Smooth muscle cell (in vitro differentiated cells): ENCODE data around the gene KLRC2. TPM values are rescaled to one million over a fixed set of nuclear protein-coding genes. Genes with fewer than 3 reads are reported as not detected.
A peak's percentile ranks its signal among the peaks of the same experiment; 100 is the strongest.
"Not testable (repeated sequence)": the region's sequence is repeated elsewhere in the genome, so short reads cannot be mapped to it uniquely, and the experiment has no call there.

Source experiments
- DNase-seq: peaks from one replicate; lab custom pipeline; 2025; ENCODE audit not compliant: unreplicated experiment; lab: John Stamatoyannopoulos, UW
- H2AFZ ChIP-seq: fragments of 200-600 bp; sonication (generic); 2 replicates; pipeline ENCODE4 v1.6.0; 2016; ENCODE audit warnings: antibody characterized with exemption, low read depth, mild to moderate bottlenecking
- H3F3A ChIP-seq: fragments of 200-600 bp; sonication (generic); 2 replicates; pipeline ENCODE4 v1.6.0; 2017; ENCODE audit warnings: antibody characterized with exemption, low read depth
- H3K27ac ChIP-seq: fragments of 200-600 bp; sonication (generic); 2 replicates; pipeline ENCODE4 v1.5.1; 2016; ENCODE audit warnings: low read depth, mild to moderate bottlenecking
- H3K27me3 ChIP-seq: fragments of 200-600 bp; sonication (generic); 2 replicates; pipeline ENCODE4 v1.6.1; 2016; ENCODE audit warnings: low read depth, mild to moderate bottlenecking
- H3K36me3 ChIP-seq: fragments of 200-600 bp; sonication (generic); 2 replicates; pipeline ENCODE4 v1.5.1; 2016; ENCODE audit warnings: low read depth
- H3K4me1 ChIP-seq: fragments of 200-600 bp; sonication (generic); 2 replicates; pipeline ENCODE4 v1.5.1; 2016; ENCODE audit warnings: low read depth
- H3K4me2 ChIP-seq: fragments of 200-600 bp; sonication (generic); 2 replicates; pipeline ENCODE4 v1.6.0; 2016; ENCODE audit warnings: mild to moderate bottlenecking
- H3K4me3 ChIP-seq: fragments of 200-600 bp; sonication (generic); 2 replicates; pipeline ENCODE4 v1.5.1; 2016; ENCODE audit warnings: mild to moderate bottlenecking
- H3K79me2 ChIP-seq: fragments of 200-600 bp; sonication (generic); 2 replicates; pipeline ENCODE4 v1.6.0; 2016; ENCODE audit warnings: low read depth, mild to moderate bottlenecking
- H3K9ac ChIP-seq: fragments of 200-600 bp; sonication (generic); 2 replicates; pipeline ENCODE4 v1.6.0; 2016; ENCODE audit warnings: low read depth
- H3K9me3 ChIP-seq: fragments of 200-600 bp; sonication (generic); replicated peaks from 2 replicates; pipeline ENCODE4 v1.5.1; 2016; ENCODE audit warnings: low read depth
- H4K20me1 ChIP-seq: fragments of 200-600 bp; sonication (generic); 2 replicates; pipeline ENCODE4 v1.6.0; 2016; ENCODE audit warnings: low read depth
- WGBS: methylation state at CpG from one replicate; pipeline ENCODE4 v1.1.7; 2016; ENCODE audit warnings: low lambda C conversion rate; 5-methylcytosine and 5-hydroxymethylcytosine counted together
- polyA plus RNA-seq: library from polyadenylated mRNA; unstranded; fragments of >200 nt; fragmentation: Nextera tagmentation; extraction: Ambion mirVana; gene quantifications from 2 replicates; pipeline ENCODE4 v1.2.1, GENCODE V29; 2016
- total RNA-seq: library from RNA; depleted of rRNA; stranded (reverse); fragments of >200 nt; gene quantifications from 2 replicates; pipeline ENCODE4 v1.2.3, GENCODE V29; 2014
- TF ChIP-seq, protein P1 (sequence below): fragments of 200-600 bp; sonication (generic); IDR thresholded peaks from 2 replicates; pipeline ENCODE4 v1.5.1; 2017; ENCODE audit warnings: borderline replicate concordance, mild to moderate bottlenecking, antibody characterized with exemption; ENCODE audit not compliant: insufficient read depth, poor library complexity, severe bottlenecking

Gene KLRC2
- total and polyA plus RNA-seq, 2 experiments from 2014 or later: not detected

DNA sequence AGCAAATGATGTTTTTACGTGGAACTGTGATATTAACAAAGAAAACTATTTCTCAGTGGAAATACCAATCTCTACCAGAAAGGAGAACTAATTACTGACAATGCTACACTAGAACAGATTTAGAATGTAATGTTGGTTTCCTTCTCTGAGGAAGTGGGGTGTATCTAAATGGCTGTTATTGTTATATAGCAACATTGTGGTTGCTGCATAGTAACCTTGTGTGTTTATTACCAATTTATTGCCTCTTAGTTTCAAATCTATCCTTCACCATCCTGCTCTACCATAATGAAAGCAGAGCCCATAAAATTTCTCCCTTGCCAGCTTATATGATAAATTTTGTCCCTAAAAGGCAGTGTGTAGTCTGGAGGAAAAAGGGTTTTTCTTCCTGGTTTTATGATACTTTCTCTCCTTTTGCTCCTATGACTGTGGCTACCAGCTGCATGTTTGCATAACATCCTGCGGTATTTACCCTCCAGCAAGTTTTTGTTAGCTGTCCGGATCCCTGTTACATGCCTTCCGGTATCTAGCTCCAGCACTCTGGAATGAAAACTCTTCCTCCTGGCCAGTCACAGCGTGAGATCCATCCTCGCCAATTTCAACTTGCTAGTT is 40.3 kb downstream of the KLRC2 start:
- WGBS: 33% methylated on average over 6 of the region's 6 CpGs
- Histone ChIP-seq H3K4me2 (peak overlapping the region; percentile 68), H3K4me3 (no peak overlapping the region), H4K20me1 (no peaks in the 10 kb centered on the region), H3K9me3 (no peaks in the 10 kb centered on the region), H3K27me3 (no peaks in the 10 kb centered on the region), H3K79me2 (no peaks in the 10 kb centered on the region), H2AFZ (peak overlapping the region; percentile 73), H3K36me3 (no peaks in the 10 kb centered on the region), H3K4me1 (peaks cover 5% of the 10 kb centered on the region), H3K9ac (peak overlapping the region; percentile 55), H3F3A (no peaks in the 10 kb centered on the region), H3K27ac (peak overlapping the region; percentile 81)
- DNase-seq: no peak
- TF ChIP-seq, protein P1, sequence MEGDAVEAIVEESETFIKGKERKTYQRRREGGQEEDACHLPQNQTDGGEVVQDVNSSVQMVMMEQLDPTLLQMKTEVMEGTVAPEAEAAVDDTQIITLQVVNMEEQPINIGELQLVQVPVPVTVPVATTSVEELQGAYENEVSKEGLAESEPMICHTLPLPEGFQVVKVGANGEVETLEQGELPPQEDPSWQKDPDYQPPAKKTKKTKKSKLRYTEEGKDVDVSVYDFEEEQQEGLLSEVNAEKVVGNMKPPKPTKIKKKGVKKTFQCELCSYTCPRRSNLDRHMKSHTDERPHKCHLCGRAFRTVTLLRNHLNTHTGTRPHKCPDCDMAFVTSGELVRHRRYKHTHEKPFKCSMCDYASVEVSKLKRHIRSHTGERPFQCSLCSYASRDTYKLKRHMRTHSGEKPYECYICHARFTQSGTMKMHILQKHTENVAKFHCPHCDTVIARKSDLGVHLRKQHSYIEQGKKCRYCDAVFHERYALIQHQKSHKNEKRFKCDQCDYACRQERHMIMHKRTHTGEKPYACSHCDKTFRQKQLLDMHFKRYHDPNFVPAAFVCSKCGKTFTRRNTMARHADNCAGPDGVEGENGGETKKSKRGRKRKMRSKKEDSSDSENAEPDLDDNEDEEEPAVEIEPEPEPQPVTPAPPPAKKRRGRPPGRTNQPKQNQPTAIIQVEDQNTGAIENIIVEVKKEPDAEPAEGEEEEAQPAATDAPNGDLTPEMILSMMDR: no peak

DNA sequence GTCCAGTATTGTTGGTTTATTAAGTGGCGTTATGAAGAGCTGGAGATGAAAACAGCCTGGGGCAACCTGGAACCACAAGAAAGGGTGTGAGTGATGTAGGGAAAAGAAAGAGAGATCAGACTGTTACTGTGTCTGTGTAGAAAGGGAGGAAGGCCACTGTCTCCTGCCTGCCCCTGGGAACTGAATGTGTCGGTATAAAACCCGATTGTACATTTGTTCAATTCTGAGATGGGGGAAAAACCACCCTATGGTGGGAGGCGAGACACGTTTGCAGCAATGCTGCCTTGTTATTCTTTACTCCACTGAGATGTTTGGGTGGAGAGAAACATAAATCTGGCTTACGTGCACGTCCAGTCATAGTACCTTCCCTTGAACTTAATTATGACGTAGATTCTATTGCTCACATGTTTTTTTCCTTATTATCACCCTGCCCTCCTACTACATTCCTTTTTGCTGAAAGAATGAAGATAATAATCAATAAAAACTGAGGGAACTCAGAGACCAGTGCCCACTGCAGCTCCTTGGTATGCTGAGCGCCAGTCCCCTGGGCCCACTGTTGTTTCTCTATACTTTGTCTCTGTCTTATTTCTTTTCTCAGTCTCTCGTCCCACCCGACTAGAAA is 41.2 kb downstream of the KLRC2 start:
- peak overlapping the region; percentile 81 for H3K27ac ChIP-seq
- not testable (repeated sequence) for H3K79me2 ChIP-seq, H3K36me3 ChIP-seq, H3K4me3 ChIP-seq, H3K27me3 ChIP-seq, H3K9me3 ChIP-seq, H3F3A ChIP-seq, H2AFZ ChIP-seq, DNase-seq, H3K4me1 ChIP-seq, H4K20me1 ChIP-seq
- peak overlapping the region; percentile 68 for H3K4me2 ChIP-seq
- WGBS: 81% methylated on average over 11 of the region's 11 CpGs
- peak overlapping the region; percentile 55 for H3K9ac ChIP-seq

DNA sequence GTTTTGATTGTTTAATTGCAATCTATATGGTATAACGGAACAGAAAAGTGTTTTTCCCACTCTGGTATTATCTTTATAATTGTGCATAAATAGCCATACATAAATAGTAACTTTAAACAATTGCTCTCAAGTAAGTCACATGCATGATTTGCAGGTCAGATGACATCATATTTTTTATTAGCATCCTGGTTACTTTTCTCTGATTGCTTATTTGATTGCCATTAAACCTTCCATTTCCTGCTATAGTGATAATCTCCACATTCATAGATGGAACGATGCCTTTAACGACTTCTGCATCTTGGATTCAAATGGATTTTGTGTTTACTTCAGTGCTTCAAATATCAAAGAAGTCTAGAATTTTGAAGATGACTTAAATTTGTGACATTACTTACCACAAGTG is 42.5 kb downstream of the KLRC2 start:
- no peak overlapping the region for H3K27ac ChIP-seq
- no peaks in the 10 kb centered on the region for H4K20me1 ChIP-seq
- H3K9ac ChIP-seq: no peak overlapping the region
- H3K36me3 ChIP-seq: no peaks in the 10 kb centered on the region
- no peak overlapping the region for H3K4me3 ChIP-seq
- H3K9me3 ChIP-seq: no peaks in the 10 kb centered on the region
- TF ChIP-seq, protein P1: no peak
- H3F3A ChIP-seq: no peaks in the 10 kb centered on the region
- no peak for DNase-seq
- H3K79me2 ChIP-seq: no peaks in the 10 kb centered on the region
- no peaks in the 10 kb centered on the region for H3K27me3 ChIP-seq
- no peak overlapping the region for H2AFZ ChIP-seq
- WGBS: 65% methylated on average over 3 of the region's 3 CpGs
- peaks cover 5% of the 10 kb centered on the region for H3K4me1 ChIP-seq
- no peak overlapping the region for H3K4me2 ChIP-seq

DNA sequence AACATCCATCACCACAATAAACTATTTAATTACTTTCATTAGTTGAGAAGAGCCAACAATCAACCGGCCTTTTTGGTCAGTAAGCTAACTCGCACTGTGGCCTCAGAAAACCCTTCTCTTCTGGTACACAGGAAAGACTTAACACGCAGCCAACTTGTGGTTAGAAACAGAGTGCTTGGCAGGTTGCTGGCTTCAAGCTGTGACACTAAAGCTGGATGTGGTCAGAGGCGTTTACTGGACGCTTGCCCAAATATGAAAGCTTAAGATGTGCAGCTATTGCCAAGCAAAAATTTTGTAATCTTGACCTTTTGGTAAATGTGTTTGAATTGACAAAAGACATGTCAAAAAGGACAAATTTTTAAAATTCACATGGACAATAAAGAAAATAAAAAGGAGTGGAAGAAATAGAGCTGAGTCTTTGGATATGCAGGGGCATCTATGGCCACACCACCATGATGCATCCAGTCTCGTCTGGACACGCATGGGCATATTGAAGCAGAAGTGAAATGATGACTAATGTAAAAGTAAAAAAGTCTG is 43.3 kb downstream of the KLRC2 start:
- WGBS: 72% methylated on average over 7 of the region's 7 CpGs
- H3K79me2 ChIP-seq: no peaks in the 10 kb centered on the region
- H3K9ac ChIP-seq: no peak overlapping the region
- H3K27ac ChIP-seq: no peak overlapping the region
- TF ChIP-seq, protein P1: no peak
- no peak overlapping the region for H2AFZ ChIP-seq
- H3K4me1 ChIP-seq: peaks cover 5% of the 10 kb centered on the region
- no peaks in the 10 kb centered on the region for H4K20me1 ChIP-seq
- DNase-seq: no peak
- peak overlapping the region; percentile 11 for H3K4me2 ChIP-seq
- no peaks in the 10 kb centered on the region for H3F3A ChIP-seq
- no peaks in the 10 kb centered on the region for H3K36me3 ChIP-seq
- no peak overlapping the region for H3K4me3 ChIP-seq
- no peaks in the 10 kb centered on the region for H3K27me3 ChIP-seq
- H3K9me3 ChIP-seq: no peaks in the 10 kb centered on the region

DNA sequence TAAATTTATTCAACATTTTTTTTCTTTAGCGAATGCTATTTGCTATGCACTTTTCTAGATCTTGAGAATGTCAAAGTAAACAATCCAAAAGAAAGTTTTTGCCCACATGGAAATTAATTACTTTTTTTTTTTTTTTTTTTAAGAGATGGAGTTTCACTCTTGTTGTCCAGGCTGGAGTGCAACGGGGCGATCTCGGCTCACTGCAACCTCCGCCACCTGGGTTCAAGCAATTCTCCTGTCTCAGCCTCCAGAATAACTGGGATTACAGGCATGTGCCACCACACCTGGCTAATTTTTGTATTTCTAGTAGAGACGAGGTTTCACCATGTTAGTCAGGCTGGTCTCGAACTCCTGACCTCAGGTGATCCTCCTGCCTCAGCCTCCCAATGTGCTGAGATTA is 44.8 kb downstream of the KLRC2 start:
- H3K27me3 ChIP-seq, H3K4me1 ChIP-seq, H3K4me2 ChIP-seq, H3K27ac ChIP-seq, H4K20me1 ChIP-seq, H3K9ac ChIP-seq, DNase-seq, H2AFZ ChIP-seq, H3K4me3 ChIP-seq, H3K79me2 ChIP-seq, H3K36me3 ChIP-seq, H3F3A ChIP-seq, H3K9me3 ChIP-seq: not testable (repeated sequence)
- WGBS: 98% methylated on average over 7 of the region's 7 CpGs
